Lower leg skin (tissue), 4 donors: ENCODE measurements around the gene TCF7L1. TPM values are rescaled to one million over a fixed set of nuclear protein-coding genes. Genes with fewer than 3 reads are reported as not detected.
A peak's percentile ranks its signal among the peaks of the same experiment; 100 is the strongest.

Experiments used
- DNase-seq, 2 donors: peaks; one replicate each; pipeline ENCODE4 v3.0.0-alpha.2; 2019; ENCODE audit warnings: low spot score in 2 of 2
- H3K4me3 ChIP-seq: fragments of 200-600 bp; sonication (generic); 2 replicates; pipeline ENCODE4 v1.5.1; 2017; ENCODE audit warnings: mild to moderate bottlenecking, low read depth; ENCODE audit not compliant: poor library complexity, severe bottlenecking
- CTCF ChIP-seq, 3 donors: fragments of 450-650 bp; IDR thresholded peaks; one replicate each; pipeline ENCODE4 v1.5.1; 2016; ENCODE audit warnings: antibody characterized with exemption in 3 of 3, mild to moderate bottlenecking in 3 of 3, moderate library complexity in 2 of 3
- POLR2A ChIP-seq, 2 donors: fragments of 450-650 bp; IDR thresholded peaks; one replicate each; pipeline ENCODE4 v1.6.1; 2016 to 2017; ENCODE audit warnings: antibody characterized with exemption in 2 of 2, mild to moderate bottlenecking in 1 of 2, moderate library complexity in 1 of 2
- WGBS, 2 donors: methylation state at CpG; one replicate each; pipeline ENCODE4 v1.1.5; 2018; 5-methylcytosine and 5-hydroxymethylcytosine counted together
- intact Hi-C: fragments of 100-400 bp; cut with DNase I; formaldehyde crosslinking; loops from one replicate; pipeline ENCODE4 v1.15.0; 2023; ENCODE audit warnings: low total_unique reads
- total RNA-seq, 4 donors: library from RNA; depleted of rRNA; stranded (reverse); fragments of >200 nt; gene quantifications; one replicate each; pipeline ENCODE4 v1.1.0, GENCODE V29; 2016

The TCF7L1 gene
- total RNA-seq, 4 donors from 2014 or later: 0.67 to 4.8 (median 1.9) TPM

- WGBS, 2 donors: 80 to 81% methylated on average over 3 of the region's 3 CpGs
- TF ChIP-seq POLR2A (IDR thresholded peaks at IDR 0.05) (no peak), CTCF (IDR thresholded peaks at IDR 0.05) (no peak)
- intact Hi-C loops: no loop called here
- no peak overlapping the region for H3K4me3 ChIP-seq
- DNase-seq: no peak
These were observed 131.3 kb downstream of the TCF7L1 start for GRCh38 chr2:85264471-85264870.

- H3K4me3 ChIP-seq: no peak overlapping the region
- WGBS, 2 donors: 21 to 34% methylated on average over 7 of the region's 7 CpGs
- TF ChIP-seq CTCF (IDR thresholded peaks at IDR 0.05): no peak
- TF ChIP-seq POLR2A (IDR thresholded peaks at IDR 0.05): no peak
- intact Hi-C loops: no loop called here
- DNase-seq: no peak
These were observed 132.1 kb downstream of the TCF7L1 start for GRCh38 chr2:85265304-85265703.

GRCh38 chr2:85266146-85267041 is 133.2 kb downstream of the TCF7L1 start:
- intact Hi-C loops: no loop called here
- WGBS, 2 donors: 38 to 46% methylated on average over 7 of the region's 7 CpGs

GRCh38 chr2:85269959-85270358 is 136.8 kb downstream of the TCF7L1 start:
- WGBS, 2 donors: 36 to 52% methylated on average over 6 of the region's 6 CpGs
- DNase-seq: no peak

More at GRCh38 chr2:85266146-85267041, 133.2 kb downstream of the TCF7L1 start:
- peak in 1 of 2 donors; percentile 92 for DNase-seq
- no peak overlapping the region for H3K4me3 ChIP-seq
- peak in 1 of 3 donors; percentile 18 for TF ChIP-seq CTCF (IDR thresholded peaks at IDR 0.05)
- no peak for TF ChIP-seq POLR2A (IDR thresholded peaks at IDR 0.05)

GRCh38 chr2:85272357-85272756 is 139.2 kb downstream of the TCF7L1 start:
- DNase-seq: no peak
- intact Hi-C loops: no loop called here
- TF ChIP-seq POLR2A (IDR thresholded peaks at IDR 0.05) (no peak), CTCF (IDR thresholded peaks at IDR 0.05) (no peak)
- no peak overlapping the region for H3K4me3 ChIP-seq
- 73 to 80% methylated on average over 6 of the region's 6 CpGs for WGBS, 2 donors

More at GRCh38 chr2:85269959-85270358, 136.8 kb downstream of the TCF7L1 start:
- TF ChIP-seq CTCF (IDR thresholded peaks at IDR 0.05) (no peak), POLR2A (IDR thresholded peaks at IDR 0.05) (no peak)
- H3K4me3 ChIP-seq: no peak overlapping the region
- intact Hi-C loops: no loop called here
